GM21576 (cell line): Measurements from ENCODE around the gene CDK14.
A peak's percentile ranks its signal among the peaks of the same experiment; 100 is the strongest.
"Not testable (repeated sequence)": the region's sequence is repeated elsewhere in the genome, so short reads cannot be mapped to it uniquely, and the experiment has no call there.

Source experiments
- ATAC-seq: cut with Tn5 transposase; IDR thresholded peaks from one replicate; pipeline ENCODE4 v1.9.1; 2021; ENCODE audit warnings: mild to moderate bottlenecking, moderate library complexity; ENCODE audit not compliant: unreplicated experiment

Gene CDK14

GRCh38 chr7:90777041-90777440 lies 180.9 kb downstream of the CDK14 start:
- peak; percentile 95 for ATAC-seq

GRCh38 chr7:90777465-90777864 lies 181.3 kb downstream of the CDK14 start:
- peak; percentile 43 for ATAC-seq

GRCh38 chr7:90777886-90778285 lies 181.8 kb downstream of the CDK14 start:
- ATAC-seq, result no peak

- no peak for ATAC-seq
These were observed 191.9 kb downstream of the CDK14 start for GRCh38 chr7:90788052-90788451.

GRCh38 chr7:90789736-90790306 lies 193.7 kb downstream of the CDK14 start:
- ATAC-seq, result no peak

- ATAC-seq, result no peak
These were observed 195.5 kb downstream of the CDK14 start for GRCh38 chr7:90791596-90791995.

- no peak for ATAC-seq
These were observed 196.2 kb downstream of the CDK14 start for GRCh38 chr7:90792301-90792700.

- ATAC-seq, result not testable (repeated sequence)
These were observed 198.1 kb downstream of the CDK14 start for GRCh38 chr7:90794234-90794633.

GRCh38 chr7:90797596-90797995 lies 201.5 kb downstream of the CDK14 start:
- ATAC-seq, result no peak

GRCh38 chr7:90804370-90804769 lies 208.2 kb downstream of the CDK14 start:
- ATAC-seq, result no peak

GRCh38 chr7:90815552-90815951 lies 219.4 kb downstream of the CDK14 start:
- ATAC-seq, result not testable (repeated sequence)

GRCh38 chr7:90816511-90817142 lies 220.5 kb downstream of the CDK14 start:
- ATAC-seq, result peak; percentile 100

- ATAC-seq, result no peak
These were observed 221.0 kb downstream of the CDK14 start for GRCh38 chr7:90817151-90817550.

GRCh38 chr7:90817846-90818245 lies 221.7 kb downstream of the CDK14 start:
- no peak for ATAC-seq

GRCh38 chr7:90818341-90818740 lies 222.2 kb downstream of the CDK14 start:
- no peak for ATAC-seq

- ATAC-seq, result no peak
These were observed 226.0 kb downstream of the CDK14 start for GRCh38 chr7:90821961-90822620.

- ATAC-seq, result no peak
These were observed 228.5 kb downstream of the CDK14 start for GRCh38 chr7:90824386-90825307.

- ATAC-seq, result no peak
These were observed 229.7 kb downstream of the CDK14 start for GRCh38 chr7:90825779-90826178.

- no peak for ATAC-seq
These were observed 232.5 kb downstream of the CDK14 start for GRCh38 chr7:90828601-90829000.

GRCh38 chr7:90830308-90830707 lies 234.2 kb downstream of the CDK14 start:
- no peak for ATAC-seq

GRCh38 chr7:90832726-90833125 lies 236.6 kb downstream of the CDK14 start:
- ATAC-seq, result no peak
